Iris pigment epithelial cell (primary cell): Measurements from ENCODE around the gene EN1.

Source experiments
- DNase-seq: peaks from one replicate; pipeline ENCODE4 v3.0.0-alpha.2; 2011; ENCODE audit warnings: low read depth

The EN1 gene

DNA sequence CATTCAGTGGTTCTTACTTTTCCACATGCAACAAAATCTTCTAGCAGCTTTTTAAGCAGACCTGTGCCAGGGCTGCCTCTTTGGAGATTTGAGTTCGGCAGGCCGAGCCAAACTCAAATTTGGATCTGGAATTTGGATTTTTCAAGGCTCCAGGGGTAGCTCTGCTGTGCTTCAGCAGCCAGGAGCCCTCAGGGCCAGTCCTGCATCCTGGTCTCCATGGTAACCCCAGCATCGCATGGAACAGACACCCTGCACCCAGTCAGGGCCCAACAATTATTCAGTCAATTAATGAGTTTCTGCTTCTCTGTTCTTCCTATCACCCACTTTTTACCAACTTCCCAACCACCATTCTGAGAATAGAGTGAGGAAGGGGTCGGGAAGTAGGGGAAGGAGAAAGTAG lies 30.0 kb downstream of the EN1 start:
- DNase-seq = no peak

DNA sequence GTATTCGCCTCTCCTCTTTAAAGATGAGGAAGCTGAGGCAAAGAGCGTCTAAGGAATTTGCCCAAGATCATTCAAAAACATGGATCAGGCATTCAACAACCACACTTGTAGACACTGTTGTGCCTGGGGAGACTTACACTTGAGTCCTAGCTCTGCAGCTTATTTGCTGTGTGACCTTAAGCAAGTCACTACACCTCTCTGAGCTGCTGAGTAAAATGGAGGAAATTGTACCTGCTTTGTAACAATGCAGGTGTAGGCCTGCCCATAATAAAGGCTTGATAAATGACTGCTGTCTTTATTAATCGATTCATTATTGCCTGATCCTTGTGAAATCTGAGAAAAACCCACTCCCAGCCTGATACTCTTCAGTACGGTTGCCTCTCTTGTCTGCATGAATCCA lies 30.8 kb downstream of the EN1 start:
- DNase-seq = no peak

DNA sequence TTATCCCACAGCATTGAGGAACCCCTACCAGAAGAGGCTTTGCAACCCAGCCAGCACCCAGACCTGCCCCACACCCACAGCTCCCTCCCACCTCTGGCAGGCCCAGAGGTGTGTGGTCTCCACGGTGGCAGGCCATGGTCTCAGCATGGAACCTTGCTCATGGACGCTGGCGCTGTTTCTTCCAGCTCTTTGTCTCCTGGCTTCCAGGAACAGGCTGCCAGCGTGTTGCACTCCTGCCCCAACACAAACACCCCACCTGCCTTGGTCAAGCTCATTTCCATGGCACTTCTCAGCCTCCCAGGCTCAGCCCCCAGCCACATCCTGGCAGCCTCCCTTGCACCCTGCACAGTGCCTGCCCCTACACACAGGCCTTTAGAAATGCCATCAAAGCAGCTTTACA lies 31.7 kb downstream of the EN1 start:
- DNase-seq = no peak

DNA sequence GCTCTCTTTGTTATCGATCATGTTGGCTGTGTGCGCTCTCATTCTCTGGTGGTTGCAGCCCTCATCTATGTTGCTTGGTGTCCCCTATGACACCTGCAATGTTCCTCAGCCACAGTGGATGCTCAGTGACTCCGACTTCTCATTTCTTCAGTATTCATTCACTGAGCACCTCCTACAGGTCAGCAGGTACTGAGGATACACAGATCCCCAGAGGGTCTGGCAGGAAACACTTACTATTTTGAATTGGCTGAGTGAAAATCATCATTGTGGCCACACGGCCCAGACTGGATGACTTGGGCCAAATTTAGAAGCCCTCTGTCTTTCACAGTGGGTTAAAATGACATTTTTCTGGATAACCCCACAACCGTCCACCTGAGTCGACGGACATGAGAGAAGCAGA lies 32.1 kb downstream of the EN1 start:
- DNase-seq = no peak

DNA sequence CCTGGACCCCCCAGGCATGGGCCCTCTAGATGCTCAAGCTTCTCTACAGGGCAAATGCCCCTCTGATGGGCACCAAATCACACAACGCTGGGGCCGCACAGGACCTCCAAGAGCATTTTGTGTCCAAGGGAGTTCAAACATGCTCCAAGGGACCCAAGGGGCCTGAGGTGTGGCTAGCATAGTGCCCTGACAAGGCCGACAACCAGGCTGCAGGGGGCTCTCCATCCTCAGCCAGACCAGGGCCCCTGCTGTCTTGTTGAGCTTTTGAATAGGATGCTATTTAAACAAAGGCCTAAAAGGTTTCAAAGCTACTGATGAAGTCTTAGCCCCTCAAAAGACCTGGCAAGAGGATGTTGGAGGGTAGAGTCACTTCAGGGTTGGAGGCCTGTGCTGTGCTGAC lies 33.1 kb downstream of the EN1 start:
- no peak for DNase-seq

DNA sequence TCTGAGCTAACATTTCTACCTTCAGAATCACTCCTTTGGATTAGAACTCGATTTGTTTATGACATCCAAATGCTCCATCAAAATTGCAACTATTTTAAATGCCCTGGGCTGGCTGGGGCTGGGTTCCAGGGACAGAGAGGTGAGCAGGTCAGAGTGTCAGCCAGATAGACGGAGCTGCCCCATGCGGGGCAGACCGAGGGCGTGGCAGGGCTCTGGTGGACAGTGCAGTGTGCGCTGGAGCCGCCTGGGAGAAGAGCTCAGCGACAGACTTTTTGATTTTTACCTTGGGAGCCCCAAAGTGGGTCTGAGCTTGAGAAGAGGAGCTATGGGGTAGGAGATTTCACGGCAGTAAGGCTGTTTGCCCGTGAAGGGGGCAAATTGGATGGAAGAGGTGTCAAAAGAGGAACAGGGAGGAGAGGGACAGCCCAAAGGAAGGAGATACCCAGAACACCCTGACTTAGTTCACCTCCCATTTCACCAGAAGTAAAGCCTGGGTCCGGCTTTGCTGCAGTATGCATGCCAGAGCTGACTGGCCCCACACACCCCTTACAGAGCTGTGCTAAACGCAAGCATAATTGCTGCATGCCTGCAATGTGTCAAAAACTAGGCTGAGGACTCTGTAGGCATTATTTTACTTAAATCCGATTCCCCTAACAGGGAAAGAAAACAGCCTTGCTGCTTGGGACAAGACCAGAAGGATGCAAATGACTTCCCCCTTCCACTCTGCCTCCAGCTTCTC lies 33.7 kb downstream of the EN1 start:
- no peak for DNase-seq

DNA sequence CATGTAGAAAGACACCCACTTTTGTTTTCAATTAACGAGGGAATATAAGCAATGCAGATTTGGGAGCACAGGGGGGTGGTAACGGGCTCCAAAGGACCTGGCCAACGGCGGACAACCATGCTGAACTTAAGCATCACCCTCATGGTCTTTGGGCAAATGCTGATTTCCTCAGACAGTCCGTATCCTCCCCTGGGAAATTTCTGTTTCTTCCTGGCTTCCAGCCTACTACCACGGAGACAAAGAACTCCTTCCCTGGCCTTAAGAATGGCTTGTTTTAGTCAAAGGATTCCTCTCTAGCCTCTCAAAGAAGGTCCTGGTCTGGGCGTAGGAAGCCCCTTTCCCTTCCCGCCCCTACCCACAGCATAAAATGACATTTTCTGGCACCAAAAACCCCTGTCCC lies 34.3 kb downstream of the EN1 start:
- no peak for DNase-seq

DNA sequence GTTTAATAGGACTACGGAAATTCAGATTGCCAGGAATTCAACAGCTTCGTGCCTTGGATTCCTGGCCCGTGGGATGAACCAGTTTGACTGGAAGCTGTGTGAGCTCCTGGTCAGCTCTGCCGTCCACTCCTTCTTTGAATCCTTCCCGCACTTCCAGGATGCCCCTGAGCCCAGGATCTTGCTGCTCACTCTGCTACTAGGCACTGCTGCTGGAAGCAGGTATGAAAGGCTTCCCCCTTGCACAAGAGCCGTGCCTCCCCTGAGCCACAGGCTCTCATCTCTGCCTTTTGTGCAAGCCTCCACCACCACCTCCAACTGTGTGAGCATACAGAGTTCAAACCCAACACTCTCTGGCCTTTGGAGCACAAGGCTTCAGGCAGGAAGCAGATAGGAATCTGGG lies 34.9 kb downstream of the EN1 start:
- DNase-seq = no peak

DNA sequence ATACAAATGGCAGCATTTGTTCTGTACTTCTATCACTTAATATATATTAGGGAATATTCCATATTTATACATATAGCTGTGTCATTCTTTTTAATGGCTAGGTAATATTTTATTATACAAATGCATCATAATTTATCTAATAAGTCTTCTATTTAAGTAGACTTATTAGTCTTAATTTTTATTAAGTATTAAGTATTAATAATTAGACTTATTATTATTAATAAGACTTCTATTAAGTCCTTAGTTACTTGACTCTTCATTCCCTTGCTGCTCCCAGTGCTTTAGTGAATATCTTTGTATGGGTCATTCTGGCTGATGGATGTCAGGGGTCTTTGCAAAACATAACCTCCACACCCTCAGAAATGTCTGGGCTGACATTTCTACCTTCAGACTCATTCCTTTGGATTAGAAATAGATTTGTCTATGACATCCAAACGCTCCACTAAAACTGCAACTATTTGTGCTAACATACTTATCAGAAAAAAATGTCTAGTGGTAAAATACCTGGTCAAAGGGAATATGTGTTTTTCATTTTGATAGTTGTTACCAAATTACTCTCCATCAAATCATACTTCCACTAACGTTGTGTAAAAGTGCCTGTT lies 35.8 kb downstream of the EN1 start:
- no peak for DNase-seq

DNA sequence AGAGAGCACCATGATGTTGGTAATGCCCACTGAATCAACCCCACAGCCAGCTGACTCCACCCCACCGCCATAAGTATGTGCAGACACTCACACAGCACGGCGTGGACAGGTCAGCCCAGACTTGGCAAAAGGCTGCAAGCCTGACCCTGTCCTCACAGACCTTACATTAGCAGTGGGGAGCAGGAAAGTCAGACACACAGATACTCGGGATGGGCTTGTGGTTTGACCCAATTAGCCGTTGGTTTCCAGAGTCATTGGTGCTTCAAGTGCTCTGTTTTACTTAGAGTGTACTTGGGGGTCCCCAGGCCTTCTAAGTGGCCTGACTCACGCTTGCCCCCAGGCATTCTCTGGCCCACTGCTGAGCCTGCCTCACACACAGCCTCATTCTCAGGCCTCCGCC lies 36.7 kb downstream of the EN1 start:
- no peak for DNase-seq

DNA sequence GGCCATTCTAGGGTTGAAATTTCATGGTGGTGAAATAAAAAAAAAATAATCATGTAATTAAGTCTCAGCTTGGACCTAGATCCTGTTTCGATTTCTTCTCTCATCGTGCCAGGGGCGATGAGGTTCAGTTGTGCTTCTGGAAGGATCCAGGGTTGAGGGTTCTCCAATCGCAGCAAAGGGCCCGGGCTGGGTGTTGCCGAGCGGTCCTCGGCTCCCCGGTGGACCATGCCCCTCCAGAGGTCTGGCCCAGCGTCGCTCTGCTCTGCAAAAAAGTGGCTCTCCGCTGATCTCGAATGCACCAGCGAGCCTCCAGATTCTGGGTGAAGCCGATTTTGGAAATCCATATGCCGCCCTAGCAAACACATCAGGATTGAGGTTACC lies 39.0 kb downstream of the EN1 start:
- DNase-seq = no peak

DNA sequence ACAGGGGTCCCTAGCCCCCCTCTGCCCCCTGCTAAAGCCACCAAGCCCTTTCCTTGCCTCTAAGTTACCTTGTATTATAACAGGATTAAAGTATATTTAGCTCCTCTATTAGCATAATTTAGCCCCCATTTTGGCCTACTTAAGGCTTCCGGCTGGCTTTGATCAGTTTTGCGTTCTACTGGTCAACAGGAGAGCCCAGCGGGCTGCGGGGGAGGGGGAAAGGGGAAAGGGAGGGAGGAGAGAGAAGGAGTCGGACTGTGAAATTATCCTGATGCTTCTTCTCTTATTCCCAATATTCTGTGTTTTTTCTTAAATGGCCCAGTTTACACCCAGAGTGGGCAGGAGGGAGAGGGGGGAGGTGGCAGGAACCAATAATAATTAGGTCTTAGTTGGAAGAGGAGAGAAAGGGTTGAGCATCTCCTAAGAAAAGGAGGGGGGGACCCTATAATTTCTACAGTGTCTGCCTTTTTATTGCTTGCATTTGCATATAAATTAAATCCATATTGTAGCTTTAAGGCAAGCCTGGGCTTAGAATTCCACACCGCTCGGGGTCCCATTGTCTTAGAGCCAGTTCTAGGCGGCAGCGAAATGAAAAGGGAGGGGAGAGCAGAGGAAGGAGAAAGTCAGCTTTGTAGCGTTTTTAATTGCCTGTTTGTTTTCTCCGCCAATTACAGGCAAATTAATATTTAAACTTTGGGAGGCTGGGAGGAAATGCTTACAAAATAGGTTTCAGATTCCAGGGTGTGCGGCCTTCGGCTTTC lies 39.6 kb downstream of the EN1 start:
- DNase-seq = no peak

DNA sequence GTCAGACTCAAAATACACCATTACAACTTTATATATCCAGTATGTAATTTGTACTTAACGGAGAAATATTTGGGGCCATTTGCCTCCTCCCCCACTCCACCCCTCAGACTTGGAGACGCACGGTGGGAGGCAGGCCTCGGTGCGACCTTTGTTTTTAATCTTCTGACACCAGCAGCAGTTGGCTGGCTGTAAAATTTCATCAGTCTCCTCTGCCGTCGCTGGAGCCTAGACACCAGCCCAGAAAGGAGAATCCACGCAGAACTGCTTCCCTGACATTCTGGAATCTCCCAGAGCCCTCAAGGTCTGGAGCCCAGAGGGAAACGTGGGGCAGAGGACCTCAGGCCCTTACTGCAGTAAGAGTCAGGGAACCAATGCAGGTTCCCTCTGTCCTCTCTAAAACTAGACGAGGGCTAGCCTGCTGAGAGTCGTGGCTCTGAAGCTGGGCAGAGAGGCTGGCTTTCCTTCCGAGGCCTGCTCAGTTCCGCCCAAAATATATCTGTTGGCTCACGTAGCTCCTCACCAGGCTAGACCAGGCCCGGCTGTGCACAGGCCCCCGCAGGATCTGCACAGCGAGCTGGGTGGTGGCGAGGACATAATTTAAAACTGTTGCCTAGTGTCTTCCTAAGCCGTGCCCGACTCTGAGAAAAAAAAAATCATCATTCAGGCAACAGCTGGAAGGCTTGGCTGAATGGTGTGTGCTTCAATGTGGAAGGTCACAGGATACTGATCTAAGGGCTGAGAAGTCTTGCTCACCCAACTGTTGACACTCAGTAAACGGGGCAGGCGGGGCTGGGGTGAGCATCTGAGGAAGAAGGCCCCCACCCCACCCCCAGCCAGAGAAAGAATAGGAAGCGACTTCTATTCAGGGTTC lies 40.4 kb downstream of the EN1 start:
- no peak for DNase-seq

DNA sequence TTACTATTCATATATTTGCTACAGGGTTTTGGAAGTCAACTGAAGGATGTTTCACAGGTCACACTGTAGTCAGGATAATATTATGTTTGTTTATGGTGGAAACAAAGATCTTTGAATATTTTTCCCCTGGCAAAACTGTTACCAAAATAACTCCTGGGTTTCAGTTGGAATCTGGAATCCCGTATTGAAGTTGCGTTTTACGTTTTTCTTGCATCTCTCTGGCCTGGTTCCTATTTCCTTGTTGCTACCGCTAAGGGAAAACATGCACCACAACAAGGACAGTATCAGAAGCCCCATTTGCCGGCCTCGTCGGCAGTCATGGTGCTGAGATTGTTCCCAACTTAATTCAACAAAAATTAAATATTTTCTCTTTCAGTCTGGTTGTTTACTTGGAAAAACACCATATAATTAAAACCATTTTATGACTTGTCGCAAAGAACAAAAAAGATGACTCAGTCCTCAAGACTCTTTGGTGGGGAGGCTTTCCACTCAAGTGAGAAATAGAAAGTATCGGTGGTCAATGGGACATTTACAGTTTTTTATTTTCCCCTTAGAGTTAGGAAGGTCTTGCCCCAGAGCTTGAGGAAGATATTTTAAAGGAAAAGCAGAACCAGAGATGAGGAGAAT lies 42.3 kb downstream of the EN1 start:
- DNase-seq = no peak

DNA sequence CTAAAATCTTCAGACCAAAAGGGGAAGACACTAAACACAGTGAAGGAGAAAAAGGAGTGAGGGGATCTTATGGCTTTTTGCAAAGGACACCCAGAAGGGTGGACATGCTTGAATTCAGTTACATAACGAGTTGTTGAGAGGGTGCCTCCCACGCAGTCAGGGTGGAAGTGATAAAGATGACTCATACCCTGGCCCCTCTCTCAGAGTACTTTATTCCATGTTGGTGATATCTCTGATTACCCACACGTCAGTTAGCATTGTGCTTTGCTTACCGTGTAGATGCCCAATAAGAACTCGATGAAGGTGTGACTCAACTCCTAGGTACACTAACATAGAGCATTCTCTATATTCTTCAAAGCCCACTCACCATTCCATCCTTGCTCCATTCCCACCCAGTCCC lies 44.4 kb downstream of the EN1 start:
- DNase-seq = no peak

DNA sequence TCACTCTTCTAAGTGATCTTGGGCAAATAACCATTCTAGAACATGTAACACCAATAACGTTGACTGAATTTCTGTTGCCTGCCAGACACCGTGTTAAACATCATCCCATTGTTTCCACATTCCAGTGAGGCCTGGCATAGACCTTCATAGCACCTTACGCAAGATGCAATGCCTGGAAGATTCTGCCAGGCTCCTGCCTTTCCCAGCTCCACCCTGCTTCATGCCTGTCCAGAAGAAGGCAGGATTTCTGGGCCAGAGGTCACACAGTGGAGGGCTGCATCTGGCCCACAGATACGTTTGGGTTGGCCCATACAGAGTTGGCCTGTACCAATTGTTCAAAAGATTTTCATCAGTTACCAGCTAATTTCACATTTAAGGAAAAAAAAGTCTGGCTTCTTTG lies 46.3 kb downstream of the EN1 start:
- no peak for DNase-seq

DNA sequence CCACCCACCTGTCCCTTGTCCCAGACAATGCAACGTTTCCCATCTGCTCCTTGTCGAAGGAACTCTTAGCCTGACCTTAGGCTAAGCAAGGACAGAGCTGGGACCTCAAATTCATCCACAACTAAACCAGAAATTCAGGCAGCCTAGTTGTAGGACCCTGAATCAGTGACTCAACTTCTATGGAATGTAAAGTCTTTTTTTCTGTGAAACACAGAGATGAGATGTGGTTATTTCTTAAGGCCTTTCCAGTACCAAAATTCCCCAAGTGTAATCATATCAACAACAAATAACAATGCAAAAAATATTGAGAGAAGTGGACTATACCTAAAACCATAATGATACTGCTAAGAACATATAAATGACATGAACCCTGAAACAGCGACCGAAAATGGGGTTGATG lies 46.7 kb downstream of the EN1 start:
- DNase-seq = peak; percentile 14

DNA sequence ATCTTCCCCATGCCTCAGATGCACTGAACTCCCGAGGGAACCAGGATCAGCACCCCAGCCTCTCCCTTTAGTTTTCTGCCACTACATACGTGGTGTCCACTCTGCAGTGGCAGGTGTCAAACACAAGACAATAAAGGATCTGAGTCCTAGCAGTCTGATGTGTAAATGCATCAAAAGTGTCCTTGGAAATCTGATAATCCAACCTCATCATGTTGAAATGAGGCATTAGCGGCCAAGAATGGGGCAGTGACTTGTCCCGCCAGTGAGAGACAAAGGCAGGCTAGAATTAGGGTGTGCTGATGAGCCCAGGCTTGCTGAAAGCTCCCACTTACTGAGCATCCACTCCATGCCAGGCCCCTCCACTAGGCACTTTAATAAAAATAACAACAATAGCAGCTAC lies 52.9 kb downstream of the EN1 start:
- no peak for DNase-seq
